KOPT-K1 (cell line): ENCODE results near the gene GTPBP1.

Experiments
- H3K27ac ChIP-seq: fragments of 200-600 bp; sonication (generic); 2 replicates; pipeline ENCODE4 v1.5.1; 2016; ENCODE audit warnings: antibody characterized with exemption, mild to moderate bottlenecking, low read depth, low read length; ENCODE audit not compliant: poor library complexity, severe bottlenecking
- H3K36me3 ChIP-seq: fragments of 200-600 bp; sonication (generic); 2 replicates; pipeline ENCODE4 v1.5.1; 2017; ENCODE audit warnings: antibody characterized with exemption, mild to moderate bottlenecking, low read length, moderate library complexity; ENCODE audit not compliant: insufficient read depth
- H3K9me3 ChIP-seq: fragments of 200-600 bp; sonication (generic); 2 replicates; pipeline ENCODE4 v1.5.1; 2017; ENCODE audit warnings: antibody characterized with exemption, low read length, mild to moderate bottlenecking; ENCODE audit not compliant: insufficient read depth, poor library complexity, severe bottlenecking

Gene GTPBP1

DNA sequence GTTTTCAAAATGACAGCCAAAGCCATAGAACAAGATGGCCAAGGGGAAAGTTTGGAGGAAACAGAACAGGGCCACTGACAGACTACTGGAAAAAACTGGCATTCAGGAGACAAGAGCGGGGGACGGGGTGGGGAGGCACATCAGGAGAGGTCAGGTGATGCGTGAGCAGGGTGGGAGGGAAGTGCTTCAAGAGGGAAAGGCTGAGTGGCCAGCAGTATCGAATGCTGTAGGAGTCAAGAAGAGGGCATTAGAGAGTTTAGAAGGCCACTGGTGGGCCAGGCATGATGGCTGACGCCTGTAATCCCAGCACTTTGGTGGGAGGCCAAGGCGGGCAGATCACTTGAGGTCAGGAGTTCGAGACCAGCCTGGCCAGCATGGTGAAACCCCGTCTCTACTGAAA lies 8.2 kb downstream of the GTPBP1 start:
- no peak overlapping the region for H3K27ac ChIP-seq
- H3K9me3 ChIP-seq, result no peaks in the 10 kb centered on the region
- H3K36me3 ChIP-seq, result peaks cover 81% of the 10 kb centered on the region

- H3K27ac ChIP-seq, result no peak overlapping the region
- no peaks in the 10 kb centered on the region for H3K9me3 ChIP-seq
- peaks cover 78% of the 10 kb centered on the region for H3K36me3 ChIP-seq
These were observed 9.5 kb downstream of the GTPBP1 start for GRCh38 chr22:38715176-38715764.

- H3K36me3 ChIP-seq, result peaks cover 78% of the 10 kb centered on the region
- H3K9me3 ChIP-seq, result no peaks in the 10 kb centered on the region
- no peak overlapping the region for H3K27ac ChIP-seq
These were observed 10.1 kb downstream of the GTPBP1 start for GRCh38 chr22:38715852-38716251.

DNA sequence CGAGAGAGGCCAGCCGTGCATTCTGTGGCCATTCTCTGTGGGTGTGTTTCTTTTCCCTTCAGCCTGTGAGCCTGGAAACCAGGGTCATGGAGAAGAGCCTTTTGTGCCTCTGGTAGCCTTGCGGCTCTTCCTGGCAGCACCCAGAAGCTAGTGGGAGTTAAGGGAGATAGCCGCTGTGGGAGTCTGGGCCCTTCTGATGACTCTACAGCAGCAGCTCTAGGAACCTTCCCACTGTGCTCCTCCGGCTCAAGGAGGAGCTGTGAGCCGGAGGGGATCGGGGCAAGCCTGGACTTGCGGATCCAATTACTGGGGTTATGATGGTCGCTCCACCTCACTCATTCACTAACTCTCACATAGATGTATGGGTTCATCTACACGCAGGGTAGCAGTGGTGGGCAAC lies 10.5 kb downstream of the GTPBP1 start:
- Histone ChIP-seq H3K36me3 (peaks cover 78% of the 10 kb centered on the region), H3K9me3 (no peaks in the 10 kb centered on the region), H3K27ac (no peak overlapping the region)

DNA sequence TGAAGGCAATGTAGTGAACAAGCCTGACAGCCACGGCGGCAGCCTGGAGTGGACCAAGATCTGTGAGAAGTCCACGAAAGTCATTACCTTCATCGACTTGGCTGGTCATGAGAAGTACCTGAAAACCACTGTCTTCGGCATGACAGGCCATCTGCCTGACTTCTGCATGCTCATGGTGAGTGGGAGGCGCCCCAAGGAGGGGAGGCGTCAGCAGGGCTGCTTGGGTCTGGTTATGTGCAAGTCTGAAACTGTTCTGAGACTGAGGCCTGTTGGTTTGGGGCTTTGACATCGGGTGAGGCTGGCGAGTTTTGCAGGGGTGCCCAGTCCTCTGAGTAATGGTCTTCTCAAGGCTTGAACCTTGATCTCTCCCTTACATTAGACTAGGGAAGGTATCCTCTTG lies 11.1 kb downstream of the GTPBP1 start:
- Histone ChIP-seq H3K9me3 (no peaks in the 10 kb centered on the region), H3K27ac (no peak overlapping the region), H3K36me3 (peaks cover 81% of the 10 kb centered on the region)

GRCh38 chr22:38717244-38717643 lies 11.5 kb downstream of the GTPBP1 start:
- H3K9me3 ChIP-seq, result no peaks in the 10 kb centered on the region
- H3K36me3 ChIP-seq, result peaks cover 81% of the 10 kb centered on the region
- H3K27ac ChIP-seq, result no peak overlapping the region

DNA sequence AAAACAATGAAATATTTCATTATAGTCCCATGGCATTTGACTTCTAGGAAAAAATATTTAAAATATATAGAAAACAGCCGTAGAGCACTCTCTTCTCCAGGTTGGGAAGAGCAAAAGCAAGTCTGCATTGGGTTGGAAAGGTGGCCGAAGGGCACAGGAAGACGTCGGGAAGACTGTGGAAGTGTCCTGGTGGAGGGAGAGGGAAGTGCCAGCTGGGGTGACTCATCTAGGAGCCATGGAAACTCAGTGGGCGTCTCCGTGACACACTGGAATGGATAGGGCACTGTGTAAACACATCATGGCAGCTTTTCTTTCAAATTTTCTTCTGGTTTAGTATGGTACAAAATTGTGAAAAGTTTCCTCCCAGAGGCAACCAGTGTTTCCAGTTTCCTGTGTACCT lies 12.7 kb downstream of the GTPBP1 start:
- no peaks in the 10 kb centered on the region for H3K9me3 ChIP-seq
- H3K36me3 ChIP-seq, result peaks cover 83% of the 10 kb centered on the region
- H3K27ac ChIP-seq, result no peak overlapping the region

DNA sequence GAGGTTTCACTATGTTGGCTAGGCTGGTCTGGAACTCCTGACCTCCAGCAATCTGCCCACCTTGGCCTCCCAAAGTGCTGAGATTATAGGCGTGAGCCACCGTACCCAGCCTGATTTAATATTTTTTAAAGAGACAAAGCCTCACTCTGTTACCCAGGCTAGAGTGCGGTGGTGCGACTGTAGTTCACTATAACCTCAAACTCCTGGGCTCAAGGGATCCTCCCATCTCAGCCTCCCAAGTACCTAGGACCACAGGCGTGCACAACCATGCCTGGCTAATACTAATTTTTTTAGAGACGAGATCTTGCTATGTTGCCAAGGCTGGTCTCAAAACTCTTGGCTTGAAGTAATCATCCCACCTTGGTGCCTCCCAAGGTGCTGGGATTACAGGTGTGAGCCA lies 13.5 kb downstream of the GTPBP1 start:
- Histone ChIP-seq H3K36me3 (peaks cover 90% of the 10 kb centered on the region), H3K27ac (no peak overlapping the region), H3K9me3 (no peaks in the 10 kb centered on the region)

DNA sequence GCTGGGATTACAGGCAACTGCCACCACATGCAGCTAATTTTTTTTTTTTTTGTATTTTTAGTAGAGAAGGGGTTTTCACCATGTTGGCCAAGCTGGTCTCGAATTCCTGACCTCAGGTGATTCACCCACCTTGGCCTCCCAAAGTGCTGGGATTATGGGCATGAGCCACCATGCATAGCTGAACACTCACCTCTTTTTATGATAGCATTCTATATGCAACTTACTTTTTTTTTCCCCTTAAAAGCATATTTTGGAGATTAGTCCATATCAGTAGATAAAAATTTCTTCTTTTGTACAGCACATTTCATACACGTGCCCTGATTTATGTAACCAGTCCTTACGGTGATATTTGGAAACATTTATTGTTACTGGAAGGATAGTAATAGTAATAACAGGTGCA lies 14.6 kb downstream of the GTPBP1 start:
- Histone ChIP-seq H3K9me3 (no peaks in the 10 kb centered on the region), H3K27ac (no peak overlapping the region), H3K36me3 (peaks cover 95% of the 10 kb centered on the region)

DNA sequence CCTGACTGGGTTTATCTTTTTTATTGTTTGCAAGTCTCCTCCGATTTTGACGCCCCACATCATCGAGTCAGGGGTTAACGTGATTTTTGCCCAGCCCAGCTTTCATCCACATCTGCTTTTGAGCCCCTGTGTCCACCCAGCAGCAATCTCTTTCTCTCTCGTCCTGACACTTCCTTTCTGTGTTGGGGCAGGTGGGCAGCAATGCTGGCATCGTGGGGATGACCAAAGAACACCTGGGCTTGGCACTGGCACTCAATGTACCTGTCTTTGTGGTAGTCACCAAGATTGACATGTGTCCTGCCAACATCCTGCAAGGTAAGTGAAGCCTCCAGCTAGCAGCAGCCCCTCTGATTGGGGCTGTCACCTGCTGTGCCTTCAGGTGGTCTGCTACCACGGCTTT lies 15.8 kb downstream of the GTPBP1 start:
- H3K36me3 ChIP-seq, result peaks cover 95% of the 10 kb centered on the region

DNA sequence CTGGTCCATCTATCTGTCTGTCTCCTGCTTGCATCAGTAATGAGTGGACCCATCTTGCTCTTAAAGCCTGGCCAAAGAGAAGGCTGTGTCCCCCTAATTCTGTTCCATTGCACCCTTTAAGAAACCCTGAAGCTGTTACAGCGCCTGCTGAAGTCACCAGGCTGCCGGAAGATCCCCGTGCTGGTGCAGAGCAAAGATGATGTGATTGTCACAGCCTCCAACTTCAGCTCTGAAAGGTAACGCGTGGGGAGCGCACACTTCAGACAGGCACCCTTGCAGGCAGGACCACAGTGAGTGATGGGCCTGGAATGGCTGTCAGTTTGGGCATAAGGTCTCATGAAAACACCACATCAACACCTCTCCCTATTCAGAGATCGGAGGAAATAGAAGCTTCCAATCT lies 18.4 kb downstream of the GTPBP1 start:
- Histone ChIP-seq H3K9me3 (no peaks in the 10 kb centered on the region), H3K27ac (no peak overlapping the region), H3K36me3 (peaks cover 95% of the 10 kb centered on the region)

More for the DNA sequence above, 15.8 kb downstream of the GTPBP1 start:
- Histone ChIP-seq H3K9me3 (no peaks in the 10 kb centered on the region), H3K27ac (no peak overlapping the region)

DNA sequence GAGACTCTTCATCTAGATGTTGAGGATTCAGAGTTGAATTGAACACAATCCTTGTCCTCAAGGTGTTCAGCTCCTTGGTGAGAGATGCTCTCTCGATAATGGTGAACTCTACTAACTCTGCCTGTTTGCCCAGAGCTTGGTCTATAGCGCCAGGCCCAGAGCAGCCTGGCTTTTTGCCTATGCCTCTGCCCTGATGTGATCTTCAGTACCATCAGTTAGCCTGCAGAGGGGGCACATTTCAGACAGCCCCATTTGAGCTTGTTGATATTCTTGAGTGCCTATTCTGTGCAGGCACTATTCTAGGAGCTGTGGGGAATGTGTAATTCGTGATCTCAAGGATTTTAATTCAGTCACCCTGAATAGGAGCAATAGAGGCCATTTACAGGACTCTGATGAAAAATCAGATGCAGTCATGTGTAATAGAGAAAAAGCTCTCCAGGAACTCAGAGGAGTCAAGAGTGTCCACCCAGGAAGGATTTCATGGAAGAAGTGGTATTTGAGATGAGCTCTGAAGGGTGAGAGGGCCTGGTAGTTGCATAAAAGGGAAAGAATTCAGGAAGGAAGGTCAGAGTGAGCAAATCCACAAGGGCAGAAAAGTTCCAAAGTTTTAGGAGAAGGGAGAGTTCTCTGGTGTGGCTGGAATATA lies 19.3 kb downstream of the GTPBP1 start:
- no peaks in the 10 kb centered on the region for H3K9me3 ChIP-seq
- H3K36me3 ChIP-seq, result peaks cover 99% of the 10 kb centered on the region
- H3K27ac ChIP-seq, result no peak overlapping the region

DNA sequence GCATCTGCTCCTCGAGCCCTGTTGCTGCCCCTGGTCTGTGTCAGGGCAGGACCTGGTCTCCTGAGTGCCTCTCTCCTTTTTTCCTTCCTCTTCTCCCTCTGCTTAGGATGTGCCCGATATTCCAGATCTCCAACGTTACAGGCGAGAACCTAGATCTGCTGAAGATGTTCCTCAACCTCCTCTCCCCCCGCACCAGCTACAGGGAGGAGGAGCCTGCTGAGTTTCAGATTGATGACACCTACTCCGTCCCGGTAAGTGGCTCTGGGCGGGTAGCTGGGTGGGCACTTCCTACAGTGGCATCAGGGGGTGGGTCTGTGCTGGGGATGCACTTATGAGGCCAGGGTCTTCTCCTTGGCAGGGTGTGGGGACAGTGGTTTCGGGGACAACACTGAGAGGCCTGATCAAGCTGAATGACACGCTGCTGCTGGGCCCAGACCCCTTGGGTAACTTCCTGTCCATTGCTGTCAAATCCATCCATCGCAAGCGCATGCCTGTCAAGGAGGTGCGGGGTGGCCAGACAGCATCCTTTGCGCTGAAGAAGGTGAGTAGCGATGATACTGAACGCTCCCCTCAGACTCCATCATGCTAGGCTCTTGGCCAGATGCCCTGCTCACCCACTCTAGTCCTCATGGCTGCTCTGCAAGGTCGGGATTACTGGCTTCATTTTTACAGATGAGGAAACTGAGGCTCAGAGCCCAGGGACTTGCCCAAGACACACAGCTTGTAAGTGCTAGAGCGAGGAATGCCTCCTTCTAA lies 20.3 kb downstream of the GTPBP1 start:
- Histone ChIP-seq H3K9me3 (no peaks in the 10 kb centered on the region), H3K36me3 (peaks cover 100% of the 10 kb centered on the region), H3K27ac (no peak overlapping the region)

- Histone ChIP-seq H3K36me3 (peaks cover 100% of the 10 kb centered on the region), H3K27ac (no peak overlapping the region), H3K9me3 (no peaks in the 10 kb centered on the region)
These were observed 21.4 kb downstream of the GTPBP1 start for GRCh38 chr22:38727123-38727522.

DNA sequence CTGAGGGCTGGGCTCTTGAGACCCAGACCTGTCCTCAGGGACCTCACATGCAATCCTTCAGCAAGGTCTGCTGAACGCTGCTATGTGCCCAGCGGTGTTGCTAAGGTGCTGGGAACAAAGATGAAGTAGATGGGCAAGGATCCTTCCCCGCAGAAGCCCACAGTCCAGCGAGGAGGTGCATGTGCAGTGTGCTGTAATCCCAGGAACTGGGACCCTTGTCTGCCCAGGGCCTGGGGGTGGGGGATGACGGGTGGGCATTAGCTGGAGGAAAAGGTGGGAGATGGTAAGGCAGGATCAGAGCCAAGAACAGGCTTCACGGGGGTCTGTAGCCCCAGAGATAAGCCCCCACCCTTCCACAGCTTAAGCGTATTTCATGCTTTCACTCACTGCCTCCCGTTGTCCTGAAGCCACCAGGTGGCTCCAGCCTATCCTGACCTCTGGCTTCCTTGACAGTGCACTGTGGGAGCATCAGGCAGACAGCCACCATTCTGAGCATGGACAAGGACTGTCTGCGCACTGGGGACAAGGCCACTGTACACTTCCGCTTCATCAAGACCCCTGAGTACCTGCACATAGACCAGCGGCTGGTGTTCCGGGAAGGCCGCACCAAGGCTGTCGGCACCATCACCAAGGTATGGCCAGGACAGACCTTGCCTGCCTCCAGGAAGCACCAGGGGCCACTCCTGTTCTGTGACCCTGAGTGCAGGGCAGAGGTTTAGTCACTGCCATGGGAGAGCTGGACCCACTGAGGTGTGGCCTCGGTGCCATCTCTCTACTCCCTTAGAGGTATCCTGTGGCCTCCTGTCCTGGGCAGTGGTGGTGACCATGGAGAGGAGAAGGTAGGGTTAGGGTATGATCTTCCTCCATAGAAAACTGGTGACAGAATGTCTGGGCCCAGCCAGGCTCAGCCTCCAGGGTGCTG lies 22.0 kb downstream of the GTPBP1 start:
- peaks cover 100% of the 10 kb centered on the region for H3K36me3 ChIP-seq
- H3K9me3 ChIP-seq, result no peaks in the 10 kb centered on the region
- no peak overlapping the region for H3K27ac ChIP-seq
